ENCODE data around the gene GRK7. TPM values are rescaled to one million over a fixed set of nuclear protein-coding genes. Genes with fewer than 3 reads are reported as not detected.

The GRK7 gene
- total and polyA plus RNA-seq, 2 of the 4 experiments (the other 2 are of a cell fraction): not detected

GRCh38 chr3:141784531-141784930 is 21.3 kb downstream of the GRK7 start:
- no peak overlapping the region for H3K56ac ChIP-seq (ENCODE audit: extremely low read depth, insufficient read depth, low read length)
- intact Hi-C loops (cut with micrococcal nuclease): no loop called here
- H2BK5ac ChIP-seq (ENCODE audit: low read depth, low read length, poor library complexity, severe bottlenecking): no peak overlapping the region
- H3K79me1 ChIP-seq (ENCODE audit: low read depth in 1 of 2, low read length in 2 of 2): no peaks in the 10 kb centered on the region
- no peak overlapping the region for H4K5ac ChIP-seq (ENCODE audit: low read depth, low read length)
- no peak overlapping the region for H2AFZ ChIP-seq (replicated peaks; ENCODE audit: low read length, poor library complexity)
- no peaks in the 10 kb centered on the region for H3K9me3 ChIP-seq (ENCODE audit: control insufficient read depth, insufficient read depth, low read length)
- H3K18ac ChIP-seq (ENCODE audit: low read depth, low read length): no peak overlapping the region
- H2AK9ac ChIP-seq (replicated peaks; ENCODE audit: low read depth, low read length, poor library complexity): no peak overlapping the region
- H4K20me1 ChIP-seq (ENCODE audit: insufficient read depth, low read length): no peaks in the 10 kb centered on the region
- no peaks in the 10 kb centered on the region for H3K4me1 ChIP-seq (ENCODE audit: control insufficient read depth, insufficient read depth, low read length)
- H3K9me1 ChIP-seq (ENCODE audit: insufficient read depth, low read length): no peaks in the 10 kb centered on the region
- no peak overlapping the region for H4K8ac ChIP-seq (ENCODE audit: low read depth in 2 of 2, low read length in 2 of 2)
- no peak overlapping the region for H2AK5ac ChIP-seq (ENCODE audit: low read depth, low read length)
- H3K23ac ChIP-seq (ENCODE audit: low read depth, low read length): no peak overlapping the region
- ChIA-PET POLR2A (ENCODE audit: unreplicated experiment) (no interaction called here), CTCF (no interaction called here)
- in situ Hi-C loops (cut with MboI; ENCODE audit: low sequenced_read_pairs): no loop called here
- H3K14ac ChIP-seq (replicated peaks; ENCODE audit: low read depth, low read length): no peak overlapping the region
- H3K27me3 ChIP-seq (ENCODE audit: control insufficient read depth, insufficient read depth, low read length): peaks cover 8% of the 10 kb centered on the region
- no peak overlapping the region for H2BK20ac ChIP-seq (ENCODE audit: low read depth, low read length)
- BruUV-seq (replicated peaks): no TSS peak
- TF ChIP-seq CTCF (conservative IDR thresholded peaks at IDR 0.05; ENCODE audit: low read depth, low read length) (no peak), SMC3 (IDR thresholded peaks at IDR 0.05; ENCODE audit: low read depth, low read length) (no peak), POLR2A (IDR thresholded peaks at IDR 0.05; ENCODE audit: low read depth, low read length) (no peak), CEBPB (IDR thresholded peaks at IDR 0.05; ENCODE audit: low read depth, low read length) (no peak)
- H3K4me2 ChIP-seq (ENCODE audit: low read depth, low read length): no peak overlapping the region
- H3K27ac ChIP-seq (ENCODE audit: insufficient read depth, low read length): no peak overlapping the region
- no peaks in the 10 kb centered on the region for H3K36me3 ChIP-seq (ENCODE audit: control insufficient read depth, insufficient read depth, low read length)
- no peak overlapping the region for H3K9ac ChIP-seq (ENCODE audit: low read depth, low read length)
- no peak overlapping the region for H3K4me3 ChIP-seq (ENCODE audit: insufficient read depth, low read depth, low read length)
- no peak overlapping the region for H2BK120ac ChIP-seq (ENCODE audit: low read depth, low read length)
- no peak overlapping the region for H4K91ac ChIP-seq (ENCODE audit: insufficient read depth, low read depth, low read length)
- ATAC-seq (ENCODE audit: low read depth) (no peak), DNase-seq (no peak)
- no peak overlapping the region for H3K4ac ChIP-seq (ENCODE audit: low read depth, low read length)
- WGBS, 2 experiments (ENCODE audit: extremely low coverage in 2 of 2, insufficient read length in 1 of 2): no CpG with 5 or more reads among the region's 2 CpGs
- no peak overlapping the region for H2BK15ac ChIP-seq (ENCODE audit: low read depth, low read length)
- dilution Hi-C loops (cut with HindIII; ENCODE audit: low sequenced_read_pairs, unreplicated experiment): no loop called here

All from IMR-90 (cell line).